H1 (cell line): ENCODE measurements around the gene KCNAB3.

Source experiments
- BRCA1 ChIP-seq: IDR thresholded peaks from 2 replicates; pipeline ENCODE4 v1.6.1; 2012; ENCODE audit warnings: low read depth, low read length, improper control_type of control experiment
- CBX8 ChIP-seq: fragments of 300-800, 300-1000 bp; sonication (generic); IDR thresholded peaks from 2 replicates; pipeline ENCODE4 v1.7.1; 2016; ENCODE audit warnings: low read depth, low read length, borderline replicate concordance
- EP300 ChIP-seq, 2 experiments: IDR thresholded peaks; 1 replicate in 1 of 2; 2 replicates in 1 of 2; pipeline ENCODE4 v1.6.1; 2011 to 2012; ENCODE audit warnings: low read depth in 2 of 2, low read length in 2 of 2, mild to moderate bottlenecking in 2 of 2, borderline replicate concordance in 1 of 2, inconsistent platforms in 1 of 2, moderate library complexity in 1 of 2
- JUN ChIP-seq: IDR thresholded peaks from 2 replicates; pipeline ENCODE4 v1.6.1; 2011; ENCODE audit warnings: low read depth, mild to moderate bottlenecking, improper control_type of control experiment, low read length
- KDM5A ChIP-seq: fragments of 200-600 bp; IDR thresholded peaks from 2 replicates; pipeline ENCODE4 v1.7.1; 2012; ENCODE audit warnings: mild to moderate bottlenecking, low read length, inconsistent platforms, mixed read lengths
- POLR2A ChIP-seq, 2 experiments: IDR thresholded peaks; 1 replicate in 1 of 2; 2 replicates in 1 of 2; pipeline ENCODE4 v1.6.1; 2011; ENCODE audit warnings: low read depth in 2 of 2, low read length in 2 of 2, mild to moderate bottlenecking in 2 of 2; ENCODE audit errors: control extremely low read depth in 1 of 2
- POLR2AphosphoS5 ChIP-seq: IDR thresholded peaks from 2 replicates; pipeline ENCODE4 v1.6.1; 2011; ENCODE audit warnings: low read depth, low read length
- SIRT6 ChIP-seq: IDR thresholded peaks from one replicate; pipeline ENCODE4 v1.7.1; 2012; ENCODE audit warnings: low read length, inconsistent platforms
- TAF1 ChIP-seq: IDR thresholded peaks from 2 replicates; pipeline ENCODE4 v1.6.1; 2011; ENCODE audit warnings: mild to moderate bottlenecking, low read depth, low read length
- TEAD4 ChIP-seq: IDR thresholded peaks from 2 replicates; pipeline ENCODE4 v1.6.1; 2012; ENCODE audit warnings: low read depth, low read length, inconsistent platforms, mixed read lengths
- ZNF274 ChIP-seq: IDR thresholded peaks from 2 replicates; pipeline ENCODE4 v1.7.0; 2012; ENCODE audit warnings: low read length, borderline replicate concordance; ENCODE audit errors: extremely low read depth
- TF ChIP-seq, protein P1 (sequence below), 3 experiments: IDR thresholded peaks; 1 replicate in 2 of 3; 2 replicates in 1 of 3; pipeline versions ENCODE4 v1.5.1 to v1.6.1; 2011; ENCODE audit warnings: low read length in 3 of 3, mild to moderate bottlenecking in 3 of 3, inconsistent platforms in 2 of 3, low read depth in 1 of 3, moderate library complexity in 1 of 3; ENCODE audit not compliant: insufficient read depth in 1 of 3; ENCODE audit errors: control extremely low read depth in 1 of 3
- TF ChIP-seq, protein P2 (sequence below): IDR thresholded peaks from 2 replicates; pipeline ENCODE4 v1.6.1; 2012; ENCODE audit warnings: inconsistent platforms

DNA sequence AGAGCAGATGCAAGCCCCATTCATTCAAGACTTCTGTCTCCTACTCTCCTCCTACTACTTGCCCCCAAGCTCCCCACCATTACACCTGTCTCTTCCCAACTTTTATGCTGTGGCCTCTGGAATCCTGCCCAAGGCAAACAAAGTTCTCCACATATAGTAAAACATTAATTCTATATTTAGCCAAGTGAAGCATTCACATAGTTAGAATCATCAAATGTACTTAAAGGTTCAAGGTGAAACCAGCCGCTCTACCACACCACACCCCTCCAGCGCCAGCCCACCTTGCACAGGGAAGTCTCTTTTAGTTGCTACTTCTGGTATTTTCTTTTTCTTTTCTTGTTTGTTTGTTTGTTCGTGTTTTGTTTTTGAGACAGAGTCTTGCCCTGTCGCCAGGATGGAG lies 47.4 kb upstream of the KCNAB3 start:
- TF ChIP-seq TAF1 = no peak
- no peak for TF ChIP-seq EP300 (IDR thresholded peaks at IDR 0.05; ENCODE audit: borderline replicate concordance in 1 of 2, low read depth in 2 of 2, low read length in 2 of 2)
- TF ChIP-seq, protein P1, sequence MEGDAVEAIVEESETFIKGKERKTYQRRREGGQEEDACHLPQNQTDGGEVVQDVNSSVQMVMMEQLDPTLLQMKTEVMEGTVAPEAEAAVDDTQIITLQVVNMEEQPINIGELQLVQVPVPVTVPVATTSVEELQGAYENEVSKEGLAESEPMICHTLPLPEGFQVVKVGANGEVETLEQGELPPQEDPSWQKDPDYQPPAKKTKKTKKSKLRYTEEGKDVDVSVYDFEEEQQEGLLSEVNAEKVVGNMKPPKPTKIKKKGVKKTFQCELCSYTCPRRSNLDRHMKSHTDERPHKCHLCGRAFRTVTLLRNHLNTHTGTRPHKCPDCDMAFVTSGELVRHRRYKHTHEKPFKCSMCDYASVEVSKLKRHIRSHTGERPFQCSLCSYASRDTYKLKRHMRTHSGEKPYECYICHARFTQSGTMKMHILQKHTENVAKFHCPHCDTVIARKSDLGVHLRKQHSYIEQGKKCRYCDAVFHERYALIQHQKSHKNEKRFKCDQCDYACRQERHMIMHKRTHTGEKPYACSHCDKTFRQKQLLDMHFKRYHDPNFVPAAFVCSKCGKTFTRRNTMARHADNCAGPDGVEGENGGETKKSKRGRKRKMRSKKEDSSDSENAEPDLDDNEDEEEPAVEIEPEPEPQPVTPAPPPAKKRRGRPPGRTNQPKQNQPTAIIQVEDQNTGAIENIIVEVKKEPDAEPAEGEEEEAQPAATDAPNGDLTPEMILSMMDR (IDR thresholded peaks at IDR 0.05; ENCODE audit: control extremely low read depth in 1 of 3, insufficient read depth in 1 of 3, low read depth in 1 of 3, low read length in 3 of 3) = no peak
- no peak for TF ChIP-seq TEAD4
- TF ChIP-seq POLR2AphosphoS5 = no peak
- no peak for TF ChIP-seq KDM5A
- no peak for TF ChIP-seq POLR2A (IDR thresholded peaks at IDR 0.05; ENCODE audit: control extremely low read depth in 1 of 2, low read depth in 2 of 2, low read length in 2 of 2)
- TF ChIP-seq ZNF274 = no peak
- TF ChIP-seq CBX8 = no peak
- TF ChIP-seq BRCA1 = no peak
- no peak for TF ChIP-seq SIRT6
- TF ChIP-seq, protein P2, sequence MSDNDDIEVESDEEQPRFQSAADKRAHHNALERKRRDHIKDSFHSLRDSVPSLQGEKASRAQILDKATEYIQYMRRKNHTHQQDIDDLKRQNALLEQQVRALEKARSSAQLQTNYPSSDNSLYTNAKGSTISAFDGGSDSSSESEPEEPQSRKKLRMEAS = no peak
- no peak for TF ChIP-seq JUN
